Left hindlimb (tissue), 1 donor: ENCODE measurements around the gene CIB1.

Experiments
- DNase-seq: peaks from one replicate; pipeline ENCODE4 v3.0.0-alpha.2; 2018

CIB1 gene

DNA sequence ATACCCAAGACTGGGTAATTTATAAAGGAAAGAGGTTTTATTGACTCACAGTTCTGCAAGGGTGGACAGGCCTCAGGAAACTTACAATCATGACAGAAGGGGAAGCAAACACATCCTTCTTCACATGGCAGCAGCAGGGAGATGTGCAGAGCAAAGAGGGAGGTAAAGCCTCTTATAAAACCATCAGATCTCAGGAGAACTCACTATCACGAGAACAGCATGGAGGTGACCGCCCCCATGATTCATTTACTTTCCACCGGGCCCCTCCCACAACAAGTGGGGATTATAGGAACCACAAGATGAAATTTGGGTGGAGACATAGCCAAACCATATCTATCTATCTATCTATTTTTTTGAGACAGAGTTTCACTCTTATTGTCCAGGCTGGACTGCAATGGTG is 5.6 kb upstream of the CIB1 start:
- DNase-seq = no peak

GRCh38 chr15:90234096-90234988 is 601 bp upstream of the CIB1 start, which contains the start of gene GDPGP1:
GDPGP1 (plus strand) TSS chr15:90234209; CDS start chr15:90240909, 6,700 bp downstream.
- no peak for DNase-seq

DNA sequence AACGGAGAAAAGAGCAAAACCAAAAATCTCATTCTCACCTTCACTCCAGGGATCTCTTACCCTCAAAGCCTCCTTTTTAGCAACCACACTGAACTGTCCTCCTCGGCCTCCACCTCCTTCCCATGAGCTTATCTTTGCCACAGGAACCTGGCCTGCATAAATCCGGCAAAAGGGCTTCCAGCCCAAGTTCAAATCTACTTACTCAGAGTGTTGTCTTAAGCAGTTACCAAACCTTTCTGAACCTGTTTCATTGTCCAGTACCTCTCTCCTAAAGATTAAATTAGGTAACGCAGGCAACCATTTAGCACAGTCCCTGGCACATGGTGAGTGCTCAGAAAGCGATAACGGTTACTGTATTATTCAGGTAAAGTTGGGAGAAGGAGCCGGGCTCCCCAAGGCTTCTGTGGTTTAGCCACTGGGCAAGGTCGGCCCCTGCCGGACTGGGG is 777 bp downstream of the CIB1 start:
- no peak for DNase-seq

GRCh38 chr15:90232196-90232595 is 1.5 kb downstream of the CIB1 start:
- no peak for DNase-seq

DNA sequence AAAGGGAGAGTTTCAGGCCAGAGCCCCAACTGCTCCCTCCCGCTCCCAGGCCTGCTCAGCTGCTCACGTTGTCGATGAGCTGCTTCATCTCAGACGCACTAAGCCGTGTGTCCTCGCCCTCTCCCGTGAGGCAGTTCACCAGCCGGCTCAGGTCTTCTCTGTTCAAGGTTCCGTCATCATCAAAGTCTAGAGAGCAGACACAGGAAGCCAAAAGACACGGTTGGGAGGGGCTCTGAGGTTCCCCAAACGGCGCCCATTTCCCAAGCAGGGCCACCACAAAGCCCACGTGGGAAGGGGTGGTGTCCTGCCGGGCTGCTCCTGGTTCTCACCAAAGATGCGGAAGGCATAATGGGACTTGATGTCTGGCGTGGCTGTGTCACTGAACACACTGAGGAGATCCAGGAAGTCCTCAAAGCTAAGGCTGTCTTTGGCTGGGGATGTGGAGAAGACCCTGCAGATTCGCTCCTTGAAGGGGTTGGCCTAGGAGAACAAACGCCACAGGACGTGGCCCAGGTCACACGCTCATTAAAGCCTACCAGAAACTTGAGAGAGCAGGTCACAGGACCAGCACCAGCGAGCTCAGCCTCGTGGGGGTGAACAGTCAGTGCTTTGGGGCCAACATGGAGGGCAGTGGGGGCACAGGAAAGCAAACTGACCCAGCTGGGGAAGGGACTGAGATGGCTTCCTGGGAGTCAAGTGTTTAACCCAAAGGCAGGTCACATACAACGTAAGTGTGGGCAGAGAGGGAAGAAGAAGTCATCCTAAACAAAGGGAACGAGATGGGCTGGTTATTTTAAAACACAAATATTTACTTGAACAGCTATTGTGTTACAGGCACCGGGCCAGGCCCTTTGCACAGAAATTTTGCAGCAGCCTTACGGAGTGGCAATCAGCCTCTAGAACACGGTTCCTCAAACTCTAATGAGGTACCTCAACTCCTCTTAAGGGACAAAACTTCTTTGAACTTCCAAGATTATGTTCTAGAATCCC is 2.4 kb downstream of the CIB1 start:
- no peak for DNase-seq

DNA sequence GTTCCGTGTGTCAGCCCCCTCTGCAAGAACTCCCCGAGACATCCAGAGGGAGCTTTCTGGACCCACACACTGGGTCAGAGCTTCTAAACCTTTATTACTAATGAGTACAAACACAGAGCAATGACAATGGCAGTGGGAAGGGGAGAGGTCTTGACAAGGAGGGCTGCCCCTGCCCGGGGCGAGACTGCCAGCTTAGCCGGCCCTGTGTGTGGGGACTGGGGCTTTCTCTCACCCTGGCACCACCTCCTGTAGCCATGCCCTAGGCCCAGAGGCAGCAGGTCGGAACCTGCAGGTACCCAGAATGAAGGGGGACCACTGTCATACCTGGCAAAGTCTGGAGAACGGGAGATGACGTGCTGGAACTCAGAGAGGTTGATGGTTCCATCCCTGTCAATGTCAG is 3.1 kb downstream of the CIB1 start:
- DNase-seq = no peak

GRCh38 chr15:90230071-90230494 is 3.7 kb downstream of the CIB1 start:
- no peak for DNase-seq

DNA sequence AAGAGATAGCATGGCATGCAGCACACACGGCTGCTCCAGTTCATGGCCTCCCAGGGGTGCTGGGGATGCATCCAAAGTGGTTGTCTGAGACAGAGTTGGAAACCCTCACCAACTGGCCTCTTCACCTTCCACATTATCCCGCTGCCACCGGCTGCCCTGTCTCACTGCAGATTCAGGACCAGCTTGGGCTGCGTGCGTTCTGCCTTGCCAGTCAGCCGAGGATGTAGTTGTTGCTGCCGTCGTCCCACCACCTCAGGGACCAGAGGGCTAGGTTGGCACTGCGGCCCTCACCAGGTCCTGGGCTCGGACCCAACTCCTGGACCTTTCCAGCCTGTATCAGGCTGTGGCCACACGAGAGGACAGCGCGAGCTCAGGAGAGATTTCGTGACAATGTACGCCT is 4.8 kb downstream of the CIB1 start:
- DNase-seq = no peak

GRCh38 chr15:90227816-90228772 is 5.6 kb downstream of the CIB1 start:
- no peak for DNase-seq

DNA sequence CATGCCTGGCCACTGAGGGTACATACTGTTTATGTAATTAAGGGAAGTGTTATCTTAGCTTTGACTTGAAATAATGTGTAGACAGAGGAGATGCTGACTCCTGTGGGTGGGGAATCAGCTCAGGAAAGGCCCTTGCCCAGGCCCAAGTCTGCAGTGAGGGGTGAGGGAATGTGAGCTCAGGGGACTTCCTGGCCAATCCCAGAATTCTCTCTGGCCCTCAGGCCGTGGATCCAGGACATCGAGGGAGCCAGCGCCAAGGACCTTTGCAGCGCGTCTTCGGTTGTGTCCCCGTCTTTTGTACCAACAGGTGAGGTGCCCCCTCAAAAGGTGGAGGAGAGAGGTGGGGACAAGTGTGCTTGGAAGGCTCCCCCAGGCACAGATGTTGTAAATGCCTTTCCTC is 6.4 kb downstream of the CIB1 start:
- no peak for DNase-seq

DNA sequence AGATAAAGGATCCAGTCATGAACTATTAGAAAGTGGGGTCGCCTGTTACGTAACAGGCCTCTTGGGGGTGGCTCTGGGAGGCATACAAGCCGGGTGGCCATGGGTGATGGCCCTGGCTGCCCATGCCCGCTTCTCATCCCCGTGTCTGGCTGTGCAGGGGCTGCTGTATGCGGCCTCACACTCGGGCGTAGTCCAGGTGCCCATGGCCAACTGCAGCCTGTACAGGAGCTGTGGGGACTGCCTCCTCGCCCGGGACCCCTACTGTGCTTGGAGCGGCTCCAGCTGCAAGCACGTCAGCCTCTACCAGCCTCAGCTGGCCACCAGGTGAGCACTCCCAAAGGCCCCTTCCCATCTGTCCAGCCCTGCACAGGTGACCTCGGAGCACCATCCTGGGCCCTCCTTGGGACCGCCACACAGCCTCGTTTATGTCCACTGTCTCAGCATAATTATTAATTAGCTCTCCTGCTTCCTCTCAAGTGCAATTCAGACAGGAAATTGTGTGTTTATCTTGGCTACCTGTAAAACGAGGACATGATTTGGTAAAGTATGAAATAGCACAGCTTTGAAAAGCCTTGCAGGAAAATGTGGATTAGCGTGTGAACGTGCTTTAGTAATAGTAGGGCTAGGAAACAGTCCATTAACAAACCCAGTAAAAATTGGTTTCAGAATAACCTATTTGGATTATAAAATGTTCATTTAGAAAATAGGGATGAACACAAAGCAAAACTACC is 8.1 kb downstream of the CIB1 start:
- no peak for DNase-seq

- no peak for DNase-seq
These were observed 8.7 kb downstream of the CIB1 start for GRCh38 chr15:90225047-90225446.

DNA sequence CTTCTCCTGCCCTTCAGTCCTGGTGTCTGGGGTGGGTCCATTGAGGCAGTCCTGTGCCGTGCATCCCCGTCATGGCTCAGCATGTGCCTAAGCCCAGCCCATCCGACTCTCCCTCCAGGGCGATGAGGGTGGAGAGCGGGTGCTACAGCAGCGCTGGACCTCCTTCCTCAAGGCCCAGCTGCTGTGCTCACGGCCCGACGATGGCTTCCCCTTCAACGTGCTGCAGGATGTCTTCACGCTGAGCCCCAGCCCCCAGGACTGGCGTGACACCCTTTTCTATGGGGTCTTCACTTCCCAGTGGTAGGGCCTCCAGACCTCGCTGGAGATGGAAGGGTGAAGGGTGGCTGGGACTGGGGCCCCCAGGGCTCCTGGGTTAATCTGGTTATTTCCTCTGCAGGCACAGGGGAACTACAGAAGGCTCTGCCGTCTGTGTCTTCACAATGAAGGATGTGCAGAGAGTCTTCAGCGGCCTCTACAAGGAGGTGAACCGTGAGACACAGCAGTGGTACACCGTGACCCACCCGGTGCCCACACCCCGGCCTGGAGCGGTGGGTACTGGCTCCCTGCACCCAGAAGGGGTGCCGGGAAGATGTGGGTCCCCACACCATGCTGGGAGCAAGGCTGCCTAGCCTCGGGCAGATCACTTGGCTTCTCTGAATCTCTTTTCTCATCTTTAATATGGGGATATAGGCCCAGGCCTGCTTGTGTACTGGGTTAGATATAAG is 10.1 kb downstream of the CIB1 start:
- DNase-seq = no peak

DNA sequence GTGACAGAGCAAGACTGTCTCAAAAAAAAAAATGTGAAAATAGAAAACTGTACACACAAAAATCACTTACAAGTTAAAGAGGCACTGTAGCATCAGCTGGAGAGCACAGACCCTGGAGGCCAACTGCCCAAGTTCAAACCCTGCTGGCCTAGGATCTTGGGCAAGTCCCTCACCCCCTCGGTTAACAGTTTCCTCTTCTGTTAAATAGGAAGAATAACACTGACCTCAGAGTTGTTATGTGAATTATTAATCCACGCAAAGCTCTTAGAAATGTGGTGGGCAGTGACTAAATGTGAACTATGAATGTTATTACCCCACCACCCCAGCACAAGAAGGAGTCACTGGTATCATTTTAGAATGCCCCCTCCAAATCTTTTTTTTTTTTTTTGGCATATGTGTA is 11.2 kb downstream of the CIB1 start:
- DNase-seq = no peak

GRCh38 chr15:90221246-90221900 is 12.4 kb downstream of the CIB1 start:
- DNase-seq = peak; percentile 64

- no peak for DNase-seq
These were observed 14.2 kb downstream of the CIB1 start for GRCh38 chr15:90219421-90220141.

DNA sequence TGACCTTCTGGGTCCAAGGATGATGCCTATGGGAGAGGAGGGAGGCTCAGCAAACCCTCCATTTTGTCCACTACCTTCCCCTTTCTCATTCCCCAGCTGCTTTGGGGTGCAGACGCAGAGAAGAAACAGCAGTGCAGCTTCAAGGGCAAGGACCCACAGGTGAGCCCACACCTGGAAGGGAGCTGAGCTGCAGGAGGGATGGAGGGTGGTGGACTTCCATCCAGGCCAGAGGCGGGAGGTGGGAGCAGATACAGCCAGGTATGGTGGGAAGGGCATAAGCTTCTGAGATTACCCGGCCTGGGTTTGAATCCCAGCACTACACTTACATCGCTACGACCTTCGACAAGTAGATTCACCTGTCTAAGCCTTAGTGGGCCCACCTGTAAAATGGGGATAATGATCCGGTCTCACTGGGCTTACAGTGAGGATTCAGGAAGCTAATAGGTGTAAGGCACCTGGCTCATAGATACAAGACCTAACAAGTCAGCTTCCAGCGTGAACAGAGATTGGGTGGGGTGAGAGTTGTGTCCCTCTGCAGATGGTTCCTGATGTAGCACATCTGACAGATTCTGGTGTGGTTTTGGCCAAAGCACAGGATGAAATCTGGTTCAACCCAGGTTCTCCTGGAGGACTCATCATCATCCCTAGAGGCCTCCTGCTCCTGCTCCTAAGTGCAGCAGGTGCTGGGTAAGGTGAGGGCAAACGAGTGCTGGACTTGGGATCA is 15.9 kb downstream of the CIB1 start:
- DNase-seq = no peak

DNA sequence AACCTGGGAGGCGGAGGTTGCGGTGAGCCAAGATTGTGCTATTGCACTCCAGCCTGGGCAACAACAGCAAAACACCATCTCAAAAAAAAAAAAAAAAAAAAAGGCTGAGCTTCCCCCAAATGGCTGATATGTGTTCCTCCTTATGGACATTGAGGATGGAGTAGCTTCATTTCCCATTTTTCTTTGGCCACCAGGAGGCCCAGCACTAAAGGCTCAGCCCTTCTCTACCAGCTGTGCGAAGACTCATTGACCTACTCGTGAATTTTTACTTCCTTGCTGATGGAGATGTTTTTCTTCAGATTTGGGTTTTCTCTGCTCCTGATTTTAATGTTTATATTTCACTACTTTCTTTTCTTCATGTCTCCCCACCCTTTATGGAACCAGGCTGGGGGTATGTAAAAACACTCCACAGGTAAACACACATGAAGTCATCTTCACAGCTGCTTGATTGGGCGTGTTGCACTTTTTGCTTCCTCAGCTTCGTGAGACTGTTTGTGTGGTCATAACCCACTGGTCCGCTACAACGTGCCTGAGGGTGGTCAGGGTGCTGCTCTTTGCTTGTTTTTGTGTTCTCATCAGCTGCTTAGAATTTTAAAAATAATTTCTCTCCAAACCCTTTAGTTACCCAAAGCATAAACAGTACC is 19.1 kb downstream of the CIB1 start:
- DNase-seq = no peak
